Stimulated activated CD8-positive, alpha-beta memory T cell treated with anti-CD3 and anti-CD28 coated beads, Interleukin-7, amount 100 ng/mL, for 1 hour (primary cell): ENCODE data around the gene CELSR1.

Experiments
- DNase-seq, 2 donors: peaks; one replicate each; pipeline ENCODE4 v3.0.0-alpha.2; 2020; ENCODE audit warnings: low read depth in 2 of 2

Gene CELSR1

DNA sequence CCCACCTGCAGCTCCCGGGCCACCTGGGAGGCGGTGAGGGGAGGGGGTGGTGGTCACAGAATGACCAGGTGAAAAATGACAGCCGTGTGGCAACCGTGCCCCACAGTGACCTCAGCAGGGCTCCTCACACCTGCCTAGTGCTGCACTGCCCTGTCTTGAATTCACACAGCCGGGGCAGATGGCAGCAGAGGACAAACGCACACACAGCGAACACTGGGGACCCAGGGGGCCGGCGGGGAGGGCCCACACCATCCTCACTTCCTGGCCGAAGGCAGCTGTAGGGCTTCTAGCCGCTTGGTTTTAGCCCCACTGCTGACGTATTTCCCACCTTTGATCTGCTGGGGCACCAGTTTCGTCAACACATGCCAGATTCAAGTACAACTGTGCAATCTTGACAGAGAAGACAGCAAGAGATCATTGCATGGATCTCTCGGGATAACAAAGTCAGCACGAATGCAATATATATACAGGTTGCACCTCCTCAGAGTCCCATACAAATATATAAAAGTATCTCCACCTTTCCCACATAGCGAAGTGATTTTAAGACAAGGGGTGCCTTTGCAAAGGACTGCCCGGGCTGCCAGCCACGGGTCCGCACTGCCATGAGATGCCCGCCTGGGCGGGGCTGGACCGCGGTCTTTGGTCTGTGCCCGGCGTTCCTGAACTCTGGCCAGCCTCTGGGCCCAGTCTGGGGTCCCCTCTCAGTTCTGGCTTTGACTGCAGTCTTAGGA lies 175.1 kb downstream of the CELSR1 start:
- no peak for DNase-seq

DNA sequence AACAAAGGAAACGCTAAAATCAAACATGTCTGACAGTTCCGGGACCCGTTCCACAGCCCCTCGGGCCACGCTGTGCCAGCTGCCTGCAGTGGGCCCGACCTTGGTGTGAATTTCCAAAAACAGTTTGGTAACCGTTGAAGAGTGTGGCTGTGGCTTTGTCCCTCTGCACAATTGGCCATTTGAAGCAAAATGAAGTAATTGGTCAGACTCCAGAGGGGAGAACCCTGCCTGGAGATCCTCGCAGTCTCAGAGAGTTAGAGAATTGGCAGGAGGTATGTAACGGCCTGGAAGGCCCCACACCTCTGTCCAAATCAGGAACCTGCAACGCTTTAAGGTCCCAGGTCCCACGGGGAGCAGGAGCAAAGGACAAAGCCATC lies 175.6 kb downstream of the CELSR1 start:
- no peak for DNase-seq

DNA sequence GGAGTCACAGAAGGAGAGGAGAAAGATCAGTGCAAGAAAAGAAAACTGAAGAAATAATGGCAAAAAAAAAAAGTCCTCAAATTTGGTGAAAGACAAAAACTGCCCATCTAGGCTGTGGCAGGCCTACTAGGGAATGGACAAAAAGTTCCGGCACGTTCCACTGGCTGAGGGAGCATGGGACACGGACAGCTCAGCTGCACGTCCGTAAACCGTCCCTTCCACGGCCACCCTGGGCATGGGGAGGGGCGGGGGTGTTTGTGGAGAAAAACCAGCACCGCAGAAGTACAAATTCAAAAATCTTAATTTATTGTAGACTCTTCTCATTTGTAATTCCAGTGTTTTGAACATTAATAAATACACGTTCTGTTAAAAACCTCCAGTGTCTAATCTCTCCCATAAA lies 176.5 kb downstream of the CELSR1 start:
- no peak for DNase-seq

DNA sequence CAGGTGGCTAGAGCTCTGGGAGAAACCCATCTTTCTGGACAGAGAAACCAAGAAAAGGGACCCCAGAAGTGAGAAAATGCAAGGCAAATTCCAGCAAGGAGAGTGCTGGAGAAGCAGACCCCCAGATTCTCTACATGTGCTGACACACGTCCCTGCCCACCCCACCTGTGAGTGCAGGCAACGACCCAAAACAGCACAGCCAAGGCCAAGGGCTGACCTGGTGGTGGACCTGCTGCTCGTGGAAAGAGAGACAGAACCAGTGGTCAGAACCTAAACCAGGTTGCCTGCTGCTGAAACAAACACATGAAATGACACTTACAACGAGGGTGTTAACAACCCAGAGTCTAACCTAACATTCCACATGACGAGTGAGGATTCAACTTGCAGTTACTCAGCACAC lies 177.3 kb downstream of the CELSR1 start:
- DNase-seq: no peak

DNA sequence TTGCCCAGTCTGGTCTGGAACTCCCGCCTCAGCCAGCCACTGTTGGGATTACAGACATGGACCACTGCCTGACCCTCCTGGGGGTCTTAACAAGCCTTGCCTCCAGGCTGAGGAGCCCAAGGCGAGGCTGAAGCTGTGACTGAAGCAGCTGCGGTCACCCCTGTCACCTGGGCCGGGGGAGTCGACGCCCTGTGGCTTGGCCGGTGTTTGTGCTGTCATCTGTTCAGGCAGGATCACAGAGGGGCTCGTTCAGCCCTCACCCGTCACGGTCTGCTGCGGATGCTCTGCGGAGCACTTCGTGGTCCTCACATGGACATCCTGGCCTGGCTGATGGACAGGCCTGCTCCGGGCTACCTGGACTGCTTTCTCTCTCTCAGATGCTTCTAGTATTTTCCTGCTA lies 178.1 kb downstream of the CELSR1 start:
- no peak for DNase-seq

DNA sequence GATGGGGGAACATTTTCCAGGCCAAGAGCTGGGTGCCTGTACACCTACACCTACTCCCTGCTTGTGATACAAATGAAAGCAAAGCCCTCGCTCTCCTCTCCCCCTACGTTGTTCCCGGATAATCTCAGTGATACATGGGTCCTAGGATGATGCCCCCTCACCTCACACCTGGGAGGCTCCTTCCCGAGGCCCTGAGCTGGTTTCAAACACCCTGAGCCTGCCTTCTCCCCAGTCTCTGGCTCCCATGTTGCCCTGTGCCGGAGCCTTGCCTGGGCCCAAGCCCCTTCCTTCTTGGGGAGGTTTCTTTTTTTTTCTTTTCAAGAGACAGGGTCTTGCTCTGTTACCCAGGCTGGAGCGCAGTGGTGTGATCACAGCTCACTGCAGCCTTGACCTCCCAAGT lies 178.7 kb downstream of the CELSR1 start:
- DNase-seq: no peak

DNA sequence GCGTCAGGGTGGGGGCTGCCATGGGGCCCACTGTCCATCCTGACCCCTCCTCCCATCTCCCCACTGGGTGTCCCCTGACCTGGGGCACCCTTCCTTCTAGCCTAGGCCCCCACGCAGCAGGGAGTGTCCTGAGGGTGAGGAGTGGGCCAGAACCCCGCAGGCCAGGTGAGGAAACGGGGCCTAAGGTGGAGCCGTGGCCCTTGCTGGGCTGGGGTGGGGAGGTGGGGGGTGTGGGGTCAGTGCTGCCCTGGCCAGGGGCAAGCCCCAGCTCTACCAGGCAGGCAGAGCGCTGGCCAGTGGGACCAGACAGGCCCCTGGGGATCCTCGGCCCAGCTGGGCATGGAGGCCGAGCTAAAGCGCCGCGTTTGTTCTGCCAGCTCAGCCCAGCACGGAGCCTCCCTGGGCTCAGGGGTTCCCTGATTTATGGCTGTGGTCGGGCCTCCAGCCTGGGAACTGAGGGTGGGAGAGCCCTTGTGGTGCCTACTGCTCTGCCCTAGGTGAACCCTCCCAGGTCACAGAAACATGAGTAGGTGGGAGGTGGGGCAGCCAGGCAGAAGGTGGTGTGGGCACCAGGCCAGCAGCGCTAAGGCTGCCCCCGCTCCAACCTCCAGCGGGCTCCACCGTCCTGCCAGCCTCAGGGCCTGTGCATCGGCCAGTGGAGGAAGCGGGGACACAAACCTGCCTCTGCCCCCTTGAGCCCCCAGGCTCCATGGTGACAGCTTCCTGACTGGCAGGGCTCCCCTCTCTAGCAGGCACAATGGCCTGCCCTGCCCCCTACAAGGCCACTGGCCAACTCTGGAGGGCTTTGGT lies 179.5 kb downstream of the CELSR1 start:
- no peak for DNase-seq

DNA sequence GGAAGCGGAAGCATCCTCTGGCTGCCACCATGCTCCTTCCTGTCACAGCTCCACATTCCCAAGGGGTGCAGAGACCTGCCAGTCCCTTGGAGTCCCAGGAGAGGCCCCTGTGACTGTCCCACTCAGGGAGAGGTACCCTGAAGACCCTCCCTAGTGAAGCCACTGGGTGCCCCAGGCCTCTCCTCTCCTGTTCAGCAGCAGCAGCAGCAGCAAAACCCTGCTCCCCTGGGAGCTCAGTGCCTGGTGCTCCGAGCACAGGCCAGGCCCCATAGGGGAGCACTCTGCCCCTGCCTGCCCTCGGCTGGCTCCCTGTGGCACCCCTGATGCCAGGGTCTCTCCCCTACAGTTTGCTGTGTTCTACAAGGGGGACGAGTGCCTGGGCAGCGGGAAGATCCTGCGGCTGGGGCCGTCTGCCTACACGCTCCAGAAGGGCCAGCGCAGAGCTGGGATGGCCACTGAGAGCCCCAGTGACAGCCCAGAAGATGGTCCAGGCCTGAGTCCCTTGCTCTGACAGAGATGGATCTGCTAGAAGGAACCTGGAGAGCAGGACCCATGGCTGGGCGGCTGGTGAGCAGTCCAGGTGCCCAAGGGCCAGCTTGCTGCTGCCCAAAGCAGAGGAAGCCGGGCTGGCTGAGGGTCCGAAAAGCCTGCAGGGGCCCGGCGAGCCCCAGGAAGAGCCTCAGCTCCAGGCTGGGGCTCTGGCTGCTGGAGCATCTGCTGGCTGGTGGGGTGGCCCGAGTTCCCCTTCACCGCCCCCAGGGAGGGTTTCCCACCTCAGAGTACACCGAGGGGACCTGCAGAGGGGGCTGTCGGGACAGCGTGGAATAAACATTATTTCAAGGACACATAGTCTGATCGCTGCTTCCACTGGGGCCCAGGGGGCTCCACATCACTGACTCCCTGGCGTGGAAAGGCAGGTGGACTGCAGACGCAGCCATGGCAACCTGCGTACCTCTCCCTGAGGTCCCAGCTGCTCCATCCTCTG lies 180.6 kb downstream of the CELSR1 start:
- no peak for DNase-seq

DNA sequence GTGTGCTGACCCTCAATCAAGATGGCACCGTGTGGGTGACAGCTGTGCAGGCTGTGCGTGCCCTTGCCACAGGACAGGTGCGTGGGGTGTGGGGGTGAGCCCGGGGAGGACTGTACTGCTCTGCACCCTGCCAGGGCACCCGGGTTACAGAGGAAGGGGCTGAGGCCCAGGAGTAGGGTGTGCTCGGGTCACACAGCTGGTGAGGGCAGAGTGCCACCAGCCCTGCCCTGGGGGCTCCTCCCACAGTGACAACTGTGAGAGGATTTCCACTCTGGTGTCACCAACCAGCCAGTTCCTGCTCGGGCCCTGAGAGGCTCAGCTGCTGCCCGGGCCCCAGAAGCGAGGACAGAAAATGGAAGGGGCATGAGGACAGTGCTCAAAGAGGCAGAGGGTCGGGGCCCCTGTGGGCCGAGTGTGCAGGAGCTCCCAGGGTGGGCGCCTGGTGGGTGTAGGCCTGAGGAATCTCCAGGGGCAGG lies 181.4 kb downstream of the CELSR1 start:
- DNase-seq: no peak

DNA sequence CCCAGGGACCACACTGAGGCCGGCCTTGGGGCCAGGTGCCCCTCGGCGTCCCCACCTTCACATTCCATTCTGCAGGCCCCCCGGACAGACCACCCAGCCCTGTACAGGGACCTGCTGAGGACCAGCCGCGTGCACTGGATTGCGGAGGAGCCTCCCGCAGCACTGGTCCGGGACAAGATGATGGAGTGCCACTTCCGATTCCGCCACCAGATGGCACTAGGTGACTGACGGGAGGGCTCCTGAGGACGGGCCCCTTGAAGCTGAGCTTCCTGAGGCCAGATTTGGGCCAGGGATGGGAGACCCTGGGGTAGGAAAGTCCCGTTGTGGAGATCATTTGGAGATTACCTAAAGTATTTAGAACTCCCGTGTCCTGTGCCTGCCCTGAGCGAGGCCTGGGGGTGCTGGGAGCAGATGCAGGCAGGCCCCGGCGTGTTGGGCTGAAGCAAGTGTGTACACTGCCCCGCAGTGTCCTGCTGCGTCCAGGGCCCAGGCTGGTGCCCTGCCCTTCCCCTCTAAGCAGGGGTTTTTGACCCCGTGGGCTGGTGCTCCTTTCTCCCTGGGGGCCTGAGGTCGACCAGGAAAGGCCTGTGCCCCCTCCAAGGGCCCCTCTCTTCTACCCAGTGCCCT lies 181.9 kb downstream of the CELSR1 start:
- peak; percentile 32 to 46 for DNase-seq

DNA sequence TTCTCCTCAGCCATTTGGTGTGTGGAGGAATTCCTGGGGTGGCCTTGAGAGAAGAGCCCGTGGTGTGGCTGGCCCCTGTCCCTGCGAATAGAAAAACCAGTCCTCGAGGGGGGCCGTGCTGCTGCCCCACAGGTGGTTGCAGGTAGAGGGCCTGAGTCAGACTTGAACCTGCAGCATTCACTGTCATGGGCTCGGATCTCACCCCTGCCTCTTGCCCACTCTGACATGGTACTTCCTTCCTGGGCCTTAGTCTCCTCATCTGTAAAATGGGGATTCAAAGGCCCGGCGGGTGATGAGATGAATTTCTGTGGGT lies 182.5 kb downstream of the CELSR1 start:
- DNase-seq: no peak

DNA sequence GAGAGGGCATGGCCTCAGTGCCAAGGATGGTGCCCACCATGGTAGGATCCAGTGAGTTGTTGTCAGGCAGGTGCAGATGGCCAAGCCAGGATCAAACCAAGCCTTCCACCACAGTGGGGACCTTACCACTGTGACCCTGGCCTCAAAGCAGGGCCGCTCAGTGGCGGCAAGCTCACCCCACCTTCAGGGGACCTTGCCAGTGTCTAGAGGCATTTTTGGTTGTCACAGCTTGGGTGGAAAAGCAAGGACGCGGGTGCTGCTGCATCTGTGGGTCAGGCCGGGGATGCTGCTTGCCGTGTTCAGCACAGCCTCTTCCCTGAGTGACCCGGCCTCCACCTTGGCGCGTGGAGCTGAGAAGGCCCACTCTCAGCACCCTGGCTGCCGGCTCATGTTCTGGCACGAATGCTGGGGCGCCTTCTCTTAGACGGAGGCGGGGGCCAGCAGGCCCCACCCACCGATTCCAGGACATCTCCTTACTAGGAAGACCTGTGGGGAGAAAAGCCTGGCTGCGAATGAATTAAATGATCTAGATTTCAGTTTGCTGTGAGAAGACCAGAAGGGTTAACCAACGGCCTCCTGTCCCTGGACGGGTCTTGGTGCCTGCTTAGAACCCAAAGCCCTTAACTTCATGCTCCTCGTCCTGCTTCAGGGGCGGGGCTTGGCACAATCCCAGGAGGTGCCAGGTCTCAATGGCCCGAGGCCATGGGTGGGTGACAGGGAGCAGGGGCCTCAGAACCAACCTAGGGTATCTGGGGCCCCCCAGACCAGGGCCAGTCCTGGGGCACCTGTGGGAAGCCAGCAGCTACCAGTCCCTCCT lies 183.0 kb downstream of the CELSR1 start:
- no peak for DNase-seq

DNA sequence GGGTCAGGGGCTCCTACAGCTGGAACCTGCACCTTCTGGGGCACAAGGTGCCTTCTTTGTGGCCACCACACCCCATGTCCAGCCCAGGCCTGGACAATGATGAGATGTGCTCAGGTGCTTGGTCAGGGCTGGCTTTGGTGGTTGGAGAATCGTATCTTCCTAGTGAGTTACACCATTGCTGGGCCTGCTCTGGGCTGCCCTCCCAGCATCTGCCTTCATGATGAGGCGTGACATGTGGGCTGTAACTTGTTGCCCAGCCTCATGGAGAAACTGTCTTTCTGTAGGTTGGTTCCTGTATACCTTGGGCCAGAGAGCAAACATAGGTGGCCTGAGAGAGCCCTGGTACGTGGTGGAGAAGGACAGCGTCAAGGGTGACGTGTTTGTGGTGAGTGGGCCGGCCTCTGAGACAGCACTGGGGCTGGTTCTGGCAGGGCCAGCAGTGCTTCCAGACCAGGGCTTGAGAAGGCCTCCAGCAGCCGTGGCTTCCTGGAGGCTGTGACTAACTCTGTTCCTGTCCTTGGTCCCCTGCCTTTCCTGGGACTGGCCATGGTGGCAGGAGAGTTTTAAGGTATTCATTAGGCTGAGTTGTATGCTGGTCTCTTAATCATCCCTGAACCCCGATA lies 183.8 kb downstream of the CELSR1 start:
- DNase-seq: no peak

DNA sequence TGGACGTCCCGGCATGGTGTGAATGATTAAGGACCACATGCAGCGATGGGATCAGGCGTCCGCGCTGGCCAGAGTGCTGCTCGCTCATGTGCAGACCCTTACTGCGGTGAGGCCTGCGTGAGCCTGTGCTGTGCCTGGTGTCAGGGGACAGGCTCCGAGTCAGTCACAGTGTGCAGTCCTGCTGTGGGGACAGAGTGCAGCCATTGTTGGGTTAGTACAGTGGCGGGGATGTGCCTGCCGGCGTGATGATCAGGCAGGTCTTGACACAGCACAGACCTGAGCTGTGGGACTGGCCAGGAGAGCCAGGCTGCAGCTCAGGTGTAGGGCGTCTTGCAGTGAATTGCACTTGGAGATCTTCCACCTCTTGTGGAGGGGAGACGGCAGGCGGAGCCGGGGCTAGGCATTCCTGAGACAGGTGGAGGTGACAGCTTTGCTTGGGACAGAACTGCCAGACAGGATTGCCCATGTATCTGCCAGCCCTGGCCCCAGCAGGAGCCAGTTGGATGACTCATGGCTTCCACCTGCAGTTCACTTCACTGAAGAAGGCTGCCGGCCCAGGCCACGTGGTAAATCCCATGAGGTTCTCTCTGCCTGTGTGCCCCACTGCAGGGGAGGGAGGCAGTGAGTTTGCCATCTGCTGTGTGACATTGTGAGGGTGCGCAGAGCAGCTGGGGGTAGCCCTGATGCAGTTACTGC lies 184.6 kb downstream of the CELSR1 start:
- no peak for DNase-seq

DNA sequence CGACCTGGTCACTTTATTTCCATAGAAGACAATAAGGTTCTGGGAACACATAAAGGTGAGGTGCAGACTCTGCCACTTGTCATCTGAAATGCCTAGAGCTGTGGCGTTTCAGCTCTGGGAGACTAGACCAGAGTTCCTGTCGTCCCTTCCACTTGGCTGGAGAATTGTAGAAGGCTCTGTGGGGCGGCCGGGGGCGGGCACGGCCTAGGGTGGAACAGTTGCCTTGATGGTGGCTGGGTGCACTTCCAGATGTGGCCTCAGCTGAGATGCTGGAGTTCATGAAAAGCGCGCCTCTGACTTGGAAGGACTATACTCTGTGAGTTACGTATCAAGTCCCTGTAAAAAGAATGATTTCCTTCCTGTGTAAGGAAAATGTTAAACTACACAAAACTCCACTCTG lies 185.1 kb downstream of the CELSR1 start:
- no peak for DNase-seq

DNA sequence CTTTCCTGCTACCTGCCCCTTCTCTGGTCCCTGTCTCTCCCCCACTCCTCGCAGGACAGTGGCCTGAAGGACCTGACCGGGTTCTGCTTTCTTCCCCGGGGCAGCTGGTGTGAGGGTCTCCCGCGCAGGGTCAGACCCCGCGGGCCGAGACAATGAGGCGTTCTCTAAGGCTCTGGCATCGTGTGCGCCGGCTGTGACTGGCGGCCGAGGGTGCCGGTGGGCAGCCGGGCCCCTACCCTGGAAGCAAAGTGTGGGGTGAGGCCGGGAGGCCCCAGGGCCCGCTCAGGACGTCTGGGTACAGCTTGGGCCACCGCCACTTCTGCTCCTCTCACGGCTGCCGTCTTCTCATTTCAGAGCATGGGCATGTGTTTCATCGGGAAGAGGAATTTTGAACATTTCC lies 185.7 kb downstream of the CELSR1 start:
- DNase-seq: no peak

DNA sequence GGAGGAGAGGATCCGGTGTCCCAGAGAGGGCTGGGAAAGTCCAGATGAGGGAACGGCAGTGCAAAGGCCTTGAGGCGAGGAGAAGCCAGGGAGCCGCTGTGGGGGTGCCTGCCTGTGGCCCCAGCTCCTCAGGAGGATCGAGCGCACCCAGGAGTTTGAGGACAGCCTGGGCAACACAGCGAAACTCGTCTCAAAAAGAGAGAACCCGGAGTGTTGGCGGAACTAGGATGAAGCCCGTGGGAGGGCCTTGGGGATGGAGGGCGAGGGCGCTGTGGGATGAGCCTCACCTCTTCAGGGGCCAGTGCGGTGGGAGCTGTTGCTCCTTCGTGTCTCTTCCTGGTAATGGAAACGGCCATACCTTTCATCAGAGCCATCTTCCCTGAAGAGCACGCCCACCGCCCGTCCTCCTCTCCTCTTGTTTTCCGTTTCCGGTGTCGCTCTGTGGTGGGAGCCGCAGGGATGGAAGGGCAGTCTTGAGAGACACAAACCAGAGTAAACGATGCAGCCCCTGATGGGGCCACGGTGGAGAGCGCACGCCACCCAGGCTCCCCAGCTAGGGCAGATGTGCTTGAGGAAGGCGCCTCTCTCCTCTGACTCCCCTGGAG lies 186.2 kb downstream of the CELSR1 start:
- no peak for DNase-seq

DNA sequence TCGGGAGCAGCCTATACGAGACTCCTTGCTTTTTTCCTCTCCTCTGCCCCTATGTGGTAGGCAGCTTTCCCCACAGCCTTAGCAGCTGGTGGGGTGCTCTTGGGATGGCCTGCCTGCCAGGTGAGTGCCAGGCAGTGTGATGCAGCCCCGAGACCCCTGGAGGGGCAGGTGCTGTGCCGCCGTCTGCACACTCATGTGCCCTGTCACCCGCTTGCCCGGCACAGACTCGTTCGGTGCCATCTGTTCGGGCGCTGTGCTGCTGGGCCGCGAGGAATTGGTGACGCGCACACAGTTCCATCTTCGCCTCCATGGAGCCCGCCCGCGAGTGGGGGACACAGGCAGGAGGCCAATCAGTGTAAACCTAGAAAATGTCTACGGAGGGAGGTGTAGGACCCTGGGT lies 186.8 kb downstream of the CELSR1 start:
- no peak for DNase-seq

DNA sequence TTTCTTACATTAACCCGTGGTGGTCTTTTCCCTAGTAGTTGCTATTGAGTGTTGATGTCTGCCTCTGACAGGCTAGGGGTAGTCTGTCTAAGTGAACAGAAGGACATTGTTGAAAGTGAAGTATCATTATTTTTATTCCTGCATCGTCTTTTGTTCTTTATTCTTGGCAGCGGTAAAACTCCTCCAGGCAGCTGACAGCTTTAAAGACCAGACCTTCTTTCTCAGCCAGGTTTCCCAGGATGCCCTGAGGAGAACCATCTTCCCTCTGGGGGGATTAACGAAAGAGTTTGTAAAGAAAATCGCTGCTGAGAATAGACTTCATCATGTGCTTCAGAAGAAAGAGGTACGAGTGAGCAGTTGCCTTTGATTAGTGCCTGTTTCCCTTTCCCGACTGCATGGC lies 187.3 kb downstream of the CELSR1 start:
- DNase-seq: no peak
